VCaP (cell line): ENCODE measurements around the gene DUXB.

ENCODE experiments used
- H3K27ac ChIP-seq: fragments of 450-650 bp; 2 replicates; pipeline ENCODE4 v1.5.1; 2017
- TF ChIP-seq, protein P1 (sequence below): fragments of 450-650 bp; conservative IDR thresholded peaks from 2 replicates; pipeline ENCODE4 v1.5.1; 2017; ENCODE audit warnings: mild to moderate bottlenecking, moderate library complexity

The DUXB gene, protein sequence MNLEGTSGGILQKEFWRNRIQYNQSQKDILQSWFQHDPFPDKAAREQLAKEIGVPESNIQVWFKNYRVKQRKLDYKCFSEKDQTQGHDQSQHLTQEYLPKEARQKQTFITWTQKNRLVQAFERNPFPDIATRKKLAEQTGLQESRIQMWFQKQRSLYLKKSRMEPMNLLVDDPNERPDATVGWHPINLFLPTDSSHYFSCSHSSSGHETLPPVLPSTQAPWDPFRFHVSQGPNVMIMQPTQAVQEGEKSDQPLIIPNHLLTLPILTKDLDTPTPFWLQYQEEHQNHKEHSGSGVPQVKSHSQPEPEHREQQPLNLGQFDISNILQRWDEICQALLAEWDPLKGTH

DNA sequence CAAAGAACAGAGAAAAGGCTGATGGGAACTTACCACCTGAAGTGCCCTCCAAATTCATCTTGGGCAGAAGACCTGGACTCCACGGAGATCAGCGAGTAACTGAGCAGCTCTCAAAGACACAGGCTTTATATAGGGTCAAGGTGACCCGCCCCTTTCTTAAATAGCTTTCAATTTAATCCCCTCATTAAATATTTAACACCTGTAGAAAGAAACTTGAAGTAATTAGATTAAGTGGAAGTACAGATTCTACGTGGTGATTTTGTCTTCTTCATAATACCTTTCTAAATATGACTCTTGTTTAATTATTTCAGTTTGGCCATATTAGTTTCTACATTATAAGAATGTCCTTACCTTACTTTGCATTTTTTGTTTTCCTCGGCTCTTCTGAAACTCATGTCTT lies at the start of gene DUXB:
DUXB (minus strand) TSS at position 101 of the 400 bp plus-strand sequence; CDS start at position 58, 43 bp downstream.
- no peak within 1 kb of the TSS for H3K27ac ChIP-seq
- TF ChIP-seq, protein P1, sequence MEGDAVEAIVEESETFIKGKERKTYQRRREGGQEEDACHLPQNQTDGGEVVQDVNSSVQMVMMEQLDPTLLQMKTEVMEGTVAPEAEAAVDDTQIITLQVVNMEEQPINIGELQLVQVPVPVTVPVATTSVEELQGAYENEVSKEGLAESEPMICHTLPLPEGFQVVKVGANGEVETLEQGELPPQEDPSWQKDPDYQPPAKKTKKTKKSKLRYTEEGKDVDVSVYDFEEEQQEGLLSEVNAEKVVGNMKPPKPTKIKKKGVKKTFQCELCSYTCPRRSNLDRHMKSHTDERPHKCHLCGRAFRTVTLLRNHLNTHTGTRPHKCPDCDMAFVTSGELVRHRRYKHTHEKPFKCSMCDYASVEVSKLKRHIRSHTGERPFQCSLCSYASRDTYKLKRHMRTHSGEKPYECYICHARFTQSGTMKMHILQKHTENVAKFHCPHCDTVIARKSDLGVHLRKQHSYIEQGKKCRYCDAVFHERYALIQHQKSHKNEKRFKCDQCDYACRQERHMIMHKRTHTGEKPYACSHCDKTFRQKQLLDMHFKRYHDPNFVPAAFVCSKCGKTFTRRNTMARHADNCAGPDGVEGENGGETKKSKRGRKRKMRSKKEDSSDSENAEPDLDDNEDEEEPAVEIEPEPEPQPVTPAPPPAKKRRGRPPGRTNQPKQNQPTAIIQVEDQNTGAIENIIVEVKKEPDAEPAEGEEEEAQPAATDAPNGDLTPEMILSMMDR: no peak

DNA sequence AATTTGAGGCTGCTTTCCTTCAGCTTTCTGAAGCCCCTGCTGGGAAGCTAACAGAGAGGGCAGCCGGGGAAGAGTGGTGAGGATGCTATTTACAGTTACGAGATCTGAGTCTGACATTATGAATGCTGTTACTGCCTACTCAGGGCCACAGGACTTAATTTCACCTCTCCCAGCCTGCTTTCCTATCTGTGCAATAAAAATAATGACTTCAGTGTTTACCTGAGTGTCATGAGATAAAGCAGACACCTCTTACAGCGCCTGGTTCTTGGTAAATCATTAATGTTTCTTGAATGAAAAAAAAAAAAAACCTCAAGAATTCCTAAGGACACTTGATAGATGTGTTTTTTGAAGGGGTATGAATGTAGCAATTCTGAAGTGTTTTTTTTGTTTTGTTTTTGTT lies 49.3 kb upstream of the DUXB start:
- no peak overlapping the region for H3K27ac ChIP-seq
- TF ChIP-seq, protein P1: no peak

DNA sequence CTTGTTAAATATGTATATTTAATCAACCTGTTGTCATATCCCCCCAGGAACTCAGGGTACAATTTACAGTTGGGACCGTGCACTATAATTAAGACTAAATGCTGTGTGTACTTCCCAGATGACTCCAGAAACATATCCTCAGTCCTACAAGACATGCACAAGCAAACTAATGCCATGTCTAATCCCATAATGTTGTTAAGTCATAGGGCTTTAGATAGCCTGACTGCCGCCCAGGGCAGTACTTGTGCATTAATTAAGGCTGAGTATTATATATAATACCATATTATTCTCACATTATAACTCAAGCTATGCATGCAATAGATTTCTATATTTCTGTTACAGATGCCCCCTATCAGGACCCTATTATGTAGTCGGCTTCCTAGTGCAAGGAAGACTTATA lies 45.1 kb upstream of the DUXB start:
- TF ChIP-seq, protein P1: no peak
- no peak overlapping the region for H3K27ac ChIP-seq

DNA sequence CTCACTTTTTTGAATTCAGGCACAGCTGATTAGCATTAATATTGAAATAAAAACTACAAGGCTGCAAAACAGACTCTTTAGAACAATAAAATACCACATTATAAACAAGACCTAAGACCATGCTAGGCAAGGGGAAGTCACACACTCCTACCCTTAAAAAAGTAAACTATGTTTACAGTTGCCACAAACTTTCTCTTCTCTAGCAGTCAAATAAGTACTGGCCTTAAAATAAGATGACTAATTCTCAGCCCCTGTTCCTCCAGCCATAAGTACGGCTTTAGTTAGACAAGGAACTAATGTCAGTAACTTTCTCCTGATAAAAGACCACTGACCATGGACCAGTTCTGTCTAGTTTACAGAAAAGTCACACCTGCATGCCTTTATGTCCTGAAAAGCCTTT lies 44.6 kb upstream of the DUXB start:
- TF ChIP-seq, protein P1: no peak
- no peak overlapping the region for H3K27ac ChIP-seq

DNA sequence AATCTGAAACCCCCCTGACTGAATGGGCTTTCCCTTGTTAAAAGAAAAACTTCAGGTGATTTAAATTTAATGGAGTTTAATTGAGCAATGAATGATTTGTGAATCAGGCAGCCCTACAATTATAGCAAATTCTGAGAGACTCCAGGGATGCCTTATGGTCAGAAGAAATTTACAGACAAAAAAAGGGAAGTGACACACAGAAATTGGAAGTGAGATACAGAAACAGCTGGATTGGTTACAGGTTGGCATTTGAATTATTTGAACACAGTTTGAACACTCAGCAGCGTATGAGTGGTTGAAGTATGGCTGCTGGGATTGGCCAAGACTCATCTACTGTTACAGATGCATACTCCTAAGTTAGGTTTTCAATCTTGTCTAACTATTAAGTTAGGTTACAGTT lies 44.0 kb upstream of the DUXB start:
- no peak overlapping the region for H3K27ac ChIP-seq
- TF ChIP-seq, protein P1: no peak

DNA sequence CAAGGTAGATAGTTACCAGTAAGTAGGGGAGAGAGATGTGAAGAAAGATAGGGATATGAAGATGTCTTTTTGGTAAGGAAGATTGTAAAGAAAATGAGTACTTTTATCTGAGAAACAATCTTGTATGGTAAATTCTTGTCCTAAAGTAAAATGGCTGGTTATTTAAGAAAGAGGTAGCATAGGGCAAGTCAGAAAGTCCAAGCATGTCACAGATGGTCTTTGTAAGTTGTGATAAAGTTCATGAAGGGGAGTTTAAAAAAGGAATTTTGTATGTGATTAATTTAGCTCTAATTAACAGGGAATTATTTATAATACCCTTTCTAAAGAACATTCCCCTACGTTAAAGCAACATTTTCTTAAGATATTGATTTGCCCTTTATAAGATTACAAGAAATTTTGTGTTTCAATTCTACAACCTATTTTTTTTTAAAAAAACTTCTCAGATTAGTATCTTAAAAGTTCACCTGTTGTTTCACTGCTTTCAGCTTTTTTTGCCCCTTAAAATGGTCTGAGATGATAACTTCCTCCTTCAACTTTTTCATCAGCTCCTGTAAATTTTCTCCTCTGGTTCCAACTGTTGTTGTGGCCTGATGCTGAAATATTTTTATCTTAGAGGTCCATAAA lies 41.3 kb upstream of the DUXB start:
- H3K27ac ChIP-seq: no peak overlapping the region
- TF ChIP-seq, protein P1: no peak

DNA sequence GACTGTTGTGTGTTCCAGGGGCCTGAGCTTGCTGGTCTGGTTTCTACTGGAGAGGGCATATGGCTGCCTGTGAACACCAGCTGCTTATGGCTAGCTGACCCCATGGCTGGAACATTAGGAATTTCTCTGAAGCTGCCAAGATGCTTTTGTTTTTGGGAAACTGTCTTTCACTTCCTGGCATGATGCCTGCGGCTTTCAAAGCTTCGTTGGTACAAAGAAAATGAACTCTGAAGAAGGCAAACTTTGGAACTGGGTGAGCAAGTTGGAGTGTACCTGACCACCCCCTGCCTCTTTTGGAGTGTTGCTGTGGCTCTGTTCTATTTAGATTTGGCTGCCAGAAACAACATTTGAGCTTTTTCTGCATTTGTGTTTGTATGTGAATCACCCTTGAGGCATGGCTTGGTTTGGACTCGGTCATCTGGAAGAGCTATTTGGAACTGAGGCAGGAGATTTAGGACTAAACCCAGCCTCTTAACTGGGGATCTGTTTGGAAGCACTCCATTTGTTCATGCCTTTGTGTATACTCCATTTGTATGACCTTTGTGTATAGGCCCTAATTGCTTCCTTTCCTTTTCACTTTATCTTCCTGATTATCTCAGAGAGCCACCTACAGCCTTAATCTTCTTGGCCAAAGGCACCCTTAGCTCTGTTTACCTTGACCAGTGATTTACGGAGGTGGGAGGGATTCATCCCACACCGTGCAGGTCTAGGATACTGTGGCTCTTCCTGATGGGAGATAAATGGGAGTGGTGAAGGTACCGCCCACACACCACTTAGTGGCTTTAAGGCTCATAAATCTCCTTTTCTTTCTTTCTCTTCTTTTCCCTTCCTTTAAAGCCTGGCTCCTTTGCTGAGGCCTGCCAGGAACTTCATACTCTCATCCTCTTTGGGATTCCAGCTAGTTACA lies 32.3 kb upstream of the DUXB start:
- TF ChIP-seq, protein P1: no peak
- no peak overlapping the region for H3K27ac ChIP-seq
